GM19239 (cell line): ENCODE results near the gene PSMB5.

Experiments
- DNase-seq: peaks from one replicate; pipeline ENCODE4 v3.0.0; 2011; ENCODE audit warnings: low spot score; ENCODE audit not compliant: insufficient read length
- FAIRE-seq: peaks from 2 replicates; lab custom pipeline; 2011; peaks lifted over from hg19 to GRCh38; lab: Jason Lieb, UNC

PSMB5 gene

DNA sequence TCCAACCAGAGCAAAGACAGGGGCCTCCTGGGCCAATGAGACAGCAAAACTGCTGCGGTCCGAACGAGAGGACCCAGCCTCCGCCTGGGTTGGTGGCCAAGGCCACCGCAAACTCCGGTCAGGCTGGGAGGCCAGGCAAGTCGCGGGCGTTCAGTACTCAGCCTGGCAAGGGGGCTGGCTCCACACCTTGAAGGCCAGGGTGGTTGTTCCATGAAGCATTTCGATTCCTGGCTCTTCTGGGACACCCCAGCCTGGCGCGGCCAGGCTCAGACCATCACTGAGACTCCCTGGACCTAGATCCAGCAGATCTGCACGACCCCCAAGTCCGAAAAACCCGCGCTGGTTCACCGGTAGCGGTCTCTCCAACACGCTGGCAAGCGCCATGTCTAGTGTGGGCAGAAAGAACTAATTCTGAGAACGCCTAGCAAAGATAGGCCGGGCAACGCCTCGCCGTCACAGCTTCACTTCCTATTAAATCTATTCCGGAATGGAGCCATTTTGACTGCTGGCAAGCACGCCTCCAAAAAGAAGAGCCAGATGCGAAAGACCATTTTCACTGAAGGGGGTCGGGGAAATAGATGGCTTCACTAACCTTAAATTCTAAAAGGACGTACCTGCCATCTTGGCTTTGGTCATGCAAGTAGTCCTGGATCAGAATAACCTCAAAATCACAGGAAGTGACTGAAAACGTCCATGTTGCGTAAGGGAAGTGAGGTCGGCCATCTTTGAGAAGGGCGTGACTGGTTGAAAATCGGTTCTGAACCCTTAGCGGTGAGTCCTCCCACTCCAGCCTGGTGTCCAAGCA is at the start of gene PSMB5:
TSS of gene PSMB5 (minus strand) at position 403 of the 805 bp plus-strand sequence. CDS start at position 384, 19 bp downstream.
- FAIRE-seq = peak; percentile 98
- DNase-seq = peak; percentile 95

DNA sequence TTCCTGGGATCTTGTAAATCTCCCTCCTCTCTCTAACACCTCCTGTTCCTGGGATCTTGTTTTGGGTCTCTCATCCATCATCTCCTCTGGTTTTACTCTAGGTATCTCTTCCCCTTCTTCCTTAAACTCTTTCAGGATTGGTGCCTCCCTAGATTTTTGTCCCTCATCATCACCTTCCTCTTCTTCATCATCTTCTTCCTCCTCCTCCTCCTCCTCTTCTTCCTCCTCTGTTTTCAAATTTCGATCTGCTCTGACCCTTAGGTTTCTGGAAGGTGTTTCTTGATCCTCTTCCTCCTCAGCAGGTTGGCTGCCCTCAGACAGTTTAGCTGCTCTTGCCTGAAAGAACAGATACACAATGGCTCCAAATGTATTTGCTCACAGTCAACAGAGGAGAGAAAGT is 45.8 kb upstream of the PSMB5 start:
- FAIRE-seq = no peak
- no peak for DNase-seq

DNA sequence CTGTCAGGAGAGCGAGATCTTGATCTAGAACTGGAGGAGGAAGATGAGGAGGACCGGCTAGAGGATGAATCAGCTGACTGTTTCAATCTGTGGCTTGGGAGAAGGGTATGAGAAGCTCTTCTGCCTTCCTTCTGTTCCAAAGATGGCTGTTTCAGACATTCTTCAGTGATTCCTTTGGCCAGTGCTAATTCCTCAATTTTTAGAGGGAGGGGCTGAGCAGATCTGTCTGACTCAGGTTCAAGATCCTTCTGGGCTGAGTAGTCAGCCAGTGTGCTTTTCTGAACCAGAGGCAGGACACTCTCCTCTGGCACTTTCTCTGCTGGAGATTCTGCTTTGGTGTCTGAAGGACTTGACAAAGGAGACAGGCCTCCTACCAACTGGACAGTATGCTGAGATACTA is 45.0 kb upstream of the PSMB5 start:
- FAIRE-seq = no peak
- no peak for DNase-seq

- FAIRE-seq (no peak), DNase-seq (no peak)
These were observed 44.0 kb upstream of the PSMB5 start for GRCh38 chr14:23078692-23079116.

- no peak for FAIRE-seq
- DNase-seq = no peak
These were observed 43.3 kb upstream of the PSMB5 start for GRCh38 chr14:23077962-23078361.

DNA sequence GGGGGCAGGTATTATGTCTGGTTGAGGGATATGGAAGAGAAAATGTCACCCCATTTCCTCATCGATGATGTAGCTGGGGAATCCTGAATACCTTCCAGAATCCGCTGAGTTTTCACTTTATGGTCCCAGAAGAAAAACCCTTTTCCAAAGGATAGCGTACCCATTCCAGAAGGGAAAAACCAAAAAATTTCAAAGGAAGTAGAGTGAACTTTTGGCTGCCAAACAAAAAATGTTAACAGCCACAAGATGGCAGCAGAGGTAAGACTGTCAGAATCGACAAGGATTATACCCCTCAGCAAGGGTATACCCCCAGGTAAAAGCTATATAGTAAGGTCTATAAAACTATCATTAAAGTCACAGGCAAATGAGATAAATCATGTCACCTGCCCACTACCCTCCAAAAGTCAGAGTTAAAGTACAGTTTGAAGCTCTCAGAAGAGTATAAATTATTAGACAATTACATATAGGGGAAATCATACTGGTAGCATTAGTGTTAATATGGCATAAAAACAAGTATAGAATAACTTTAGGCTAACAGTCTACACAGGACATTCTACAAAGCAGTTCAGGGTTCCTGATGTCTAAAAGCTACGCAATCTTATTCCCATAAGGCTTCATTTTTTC is 42.2 kb upstream of the PSMB5 start:
- DNase-seq = no peak

GRCh38 chr14:23074906-23075305 is 40.2 kb upstream of the PSMB5 start:
- DNase-seq (no peak), FAIRE-seq (no peak)

More for the DNA sequence above, 42.2 kb upstream of the PSMB5 start:
- no peak for FAIRE-seq

- no peak for FAIRE-seq
- DNase-seq = no peak
These were observed 37.3 kb upstream of the PSMB5 start for GRCh38 chr14:23071921-23072539.

GRCh38 chr14:23071244-23071920 is 36.7 kb upstream of the PSMB5 start:
- peak; percentile 79 for DNase-seq
- FAIRE-seq = peak; percentile 88

DNA sequence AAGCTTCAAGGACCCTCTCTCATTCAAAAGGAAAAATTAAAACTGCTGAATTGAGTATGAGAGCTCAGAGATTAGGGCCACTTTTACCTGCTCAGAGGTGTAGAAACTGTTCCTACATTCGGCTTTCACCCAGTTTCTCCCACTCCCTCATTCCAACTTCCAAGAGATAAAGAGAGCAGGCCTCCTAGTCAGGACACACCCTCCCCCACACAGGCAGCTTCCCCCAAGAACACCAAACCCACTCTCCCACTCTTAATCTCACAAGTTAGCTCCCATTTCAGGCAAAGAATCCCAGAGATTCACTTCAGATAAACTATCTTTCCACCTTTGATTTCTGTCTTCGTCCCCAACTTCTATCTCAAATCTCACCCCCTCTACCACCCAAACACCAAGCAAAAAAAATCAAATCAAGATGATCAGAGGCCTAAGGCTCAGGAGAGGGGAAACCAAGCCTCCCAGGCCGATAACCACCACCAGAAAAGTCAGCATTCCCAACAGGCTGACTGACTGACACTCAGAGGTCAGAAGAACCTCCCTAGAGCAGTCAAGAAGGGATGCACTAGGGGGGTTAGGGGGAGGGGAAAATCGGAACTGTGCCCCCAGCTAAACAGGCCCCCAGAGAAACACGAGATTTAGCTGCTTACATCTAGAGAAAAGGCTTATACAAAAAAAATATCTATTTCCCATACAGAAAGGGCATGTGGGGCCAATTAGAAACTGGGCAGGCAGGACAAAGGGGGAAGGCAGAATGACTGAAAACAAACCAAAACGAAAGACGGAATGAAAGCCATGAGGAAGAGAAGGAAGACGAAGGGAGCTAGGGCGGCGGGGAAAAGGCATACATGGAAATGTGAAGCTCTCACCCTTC is 35.8 kb upstream of the PSMB5 start:
- DNase-seq (no peak), FAIRE-seq (no peak)

- DNase-seq = no peak
- no peak for FAIRE-seq
These were observed 34.7 kb upstream of the PSMB5 start for GRCh38 chr14:23069413-23069806.

GRCh38 chr14:23068789-23069412 is 34.2 kb upstream of the PSMB5 start:
- FAIRE-seq (peak; percentile 91), DNase-seq (peak; percentile 86)

- DNase-seq (no peak), FAIRE-seq (no peak)
These were observed 33.4 kb upstream of the PSMB5 start for GRCh38 chr14:23067847-23068788.

GRCh38 chr14:23066855-23067744 is 32.4 kb upstream of the PSMB5 start:
- FAIRE-seq = no peak
- DNase-seq = no peak

GRCh38 chr14:23066368-23066767 is 31.7 kb upstream of the PSMB5 start:
- FAIRE-seq (no peak), DNase-seq (no peak)

- DNase-seq (no peak), FAIRE-seq (no peak)
These were observed 28.9 kb upstream of the PSMB5 start for GRCh38 chr14:23063601-23064000.

GRCh38 chr14:23062002-23062401 is 27.3 kb upstream of the PSMB5 start:
- DNase-seq (no peak), FAIRE-seq (no peak)
